ENCODE results near the gene PATJ. TPM values are rescaled to one million over a fixed set of nuclear protein-coding genes. Genes with fewer than 3 reads are reported as not detected.

The PATJ gene
- total RNA-seq, 1 donor from 2014 or later: 5.7 TPM

- H3K4me1 ChIP-seq (ENCODE audit: control insufficient read depth in 3 of 3, insufficient read depth in 3 of 3, low read length in 3 of 3): peaks cover 5 to 13% (median 11%) of the 10 kb centered on the region in 3 donors
- peak overlapping the region; percentile 38 for H3K27ac ChIP-seq (ENCODE audit: low read depth, low read length)
- no peaks in the 10 kb centered on the region for H3K36me3 ChIP-seq (ENCODE audit: control insufficient read depth in 3 of 3, insufficient read depth in 3 of 3, low read length in 3 of 3)
- peak overlapping the region in 1 of 3 donors; percentile 14 for H3K9ac ChIP-seq (ENCODE audit: low read depth in 1 of 3, low read length in 3 of 3)
- H3K4me3 ChIP-seq (ENCODE audit: low read length in 3 of 3): no peak overlapping the region
- H3K27me3 ChIP-seq (ENCODE audit: control insufficient read depth in 3 of 3, insufficient read depth in 3 of 3, low read length in 3 of 3): no peaks in the 10 kb centered on the region
- no peaks in the 10 kb centered on the region for H3K9me3 ChIP-seq (ENCODE audit: control insufficient read depth in 3 of 3, low read length in 3 of 3)
Measured at GRCh38 chr1:62045574-62045973, 303.3 kb downstream of the PATJ start.

GRCh38 chr1:62046927-62047326, 304.6 kb downstream of the PATJ start:
- H3K4me1 ChIP-seq (ENCODE audit: control insufficient read depth in 3 of 3, insufficient read depth in 3 of 3, low read length in 3 of 3): peaks cover 5 to 11% (median 10%) of the 10 kb centered on the region in 3 donors
- H3K4me3 ChIP-seq (ENCODE audit: low read length in 3 of 3): no peak overlapping the region
- no peak overlapping the region for H3K9ac ChIP-seq (ENCODE audit: low read depth in 1 of 3, low read length in 3 of 3)
- H3K27ac ChIP-seq (ENCODE audit: low read depth, low read length): no peak overlapping the region
- H3K36me3 ChIP-seq (ENCODE audit: control insufficient read depth in 3 of 3, insufficient read depth in 3 of 3, low read length in 3 of 3): no peaks in the 10 kb centered on the region
- H3K9me3 ChIP-seq (ENCODE audit: control insufficient read depth in 3 of 3, low read length in 3 of 3): no peaks in the 10 kb centered on the region
- H3K27me3 ChIP-seq (ENCODE audit: control insufficient read depth in 3 of 3, insufficient read depth in 3 of 3, low read length in 3 of 3): no peaks in the 10 kb centered on the region

GRCh38 chr1:62050165-62050564, 307.9 kb downstream of the PATJ start:
- no peak overlapping the region for H3K9ac ChIP-seq (ENCODE audit: low read depth in 1 of 3, low read length in 3 of 3)
- peaks cover 0 to 3% (median 0%) of the 10 kb centered on the region in 3 donors for H3K36me3 ChIP-seq (ENCODE audit: control insufficient read depth in 3 of 3, insufficient read depth in 3 of 3, low read length in 3 of 3)
- H3K4me1 ChIP-seq (ENCODE audit: control insufficient read depth in 3 of 3, insufficient read depth in 3 of 3, low read length in 3 of 3): peaks cover 5 to 13% (median 9%) of the 10 kb centered on the region in 3 donors
- no peaks in the 10 kb centered on the region for H3K27me3 ChIP-seq (ENCODE audit: control insufficient read depth in 3 of 3, insufficient read depth in 3 of 3, low read length in 3 of 3)
- H3K27ac ChIP-seq (ENCODE audit: low read depth, low read length): peak overlapping the region; percentile 27
- no peaks in the 10 kb centered on the region for H3K9me3 ChIP-seq (ENCODE audit: control insufficient read depth in 3 of 3, low read length in 3 of 3)
- H3K4me3 ChIP-seq (ENCODE audit: low read length in 3 of 3): no peak overlapping the region

GRCh38 chr1:62052946-62053345, 310.7 kb downstream of the PATJ start:
- no peaks in the 10 kb centered on the region for H3K27me3 ChIP-seq (ENCODE audit: control insufficient read depth in 3 of 3, insufficient read depth in 3 of 3, low read length in 3 of 3)
- peaks cover 0 to 10% (median 2%) of the 10 kb centered on the region in 3 donors for H3K4me1 ChIP-seq (ENCODE audit: control insufficient read depth in 3 of 3, insufficient read depth in 3 of 3, low read length in 3 of 3)
- no peaks in the 10 kb centered on the region for H3K9me3 ChIP-seq (ENCODE audit: control insufficient read depth in 3 of 3, low read length in 3 of 3)
- H3K9ac ChIP-seq (ENCODE audit: low read depth in 1 of 3, low read length in 3 of 3): no peak overlapping the region
- peaks cover 0 to 3% (median 0%) of the 10 kb centered on the region in 3 donors for H3K36me3 ChIP-seq (ENCODE audit: control insufficient read depth in 3 of 3, insufficient read depth in 3 of 3, low read length in 3 of 3)
- no peak overlapping the region for H3K27ac ChIP-seq (ENCODE audit: low read depth, low read length)
- no peak overlapping the region for H3K4me3 ChIP-seq (ENCODE audit: low read length in 3 of 3)

- H3K4me3 ChIP-seq (ENCODE audit: low read length in 3 of 3): no peak overlapping the region
- H3K4me1 ChIP-seq (ENCODE audit: control insufficient read depth in 3 of 3, insufficient read depth in 3 of 3, low read length in 3 of 3): peaks cover 0 to 10% (median 2%) of the 10 kb centered on the region in 3 donors
- peak overlapping the region; percentile 29 for H3K27ac ChIP-seq (ENCODE audit: low read depth, low read length)
- H3K27me3 ChIP-seq (ENCODE audit: control insufficient read depth in 3 of 3, insufficient read depth in 3 of 3, low read length in 3 of 3): no peaks in the 10 kb centered on the region
- H3K36me3 ChIP-seq (ENCODE audit: control insufficient read depth in 3 of 3, insufficient read depth in 3 of 3, low read length in 3 of 3): peaks cover 0 to 3% (median 0%) of the 10 kb centered on the region in 3 donors
- no peaks in the 10 kb centered on the region for H3K9me3 ChIP-seq (ENCODE audit: control insufficient read depth in 3 of 3, low read length in 3 of 3)
- H3K9ac ChIP-seq (ENCODE audit: low read depth in 1 of 3, low read length in 3 of 3): no peak overlapping the region
Measured at GRCh38 chr1:62054188-62054587, 311.9 kb downstream of the PATJ start.

- Histone ChIP-seq H3K9me3 (ENCODE audit: control insufficient read depth in 3 of 3, low read length in 3 of 3) (no peaks in the 10 kb centered on the region), H3K9ac (ENCODE audit: low read depth in 1 of 3, low read length in 3 of 3) (peak overlapping the region in 1 of 3 donors; percentile 17), H3K4me1 (ENCODE audit: control insufficient read depth in 3 of 3, insufficient read depth in 3 of 3, low read length in 3 of 3) (peaks cover 0 to 7% (median 0%) of the 10 kb centered on the region in 3 donors), H3K36me3 (ENCODE audit: control insufficient read depth in 3 of 3, insufficient read depth in 3 of 3, low read length in 3 of 3) (peaks cover 0 to 3% (median 0%) of the 10 kb centered on the region in 3 donors), H3K4me3 (ENCODE audit: low read length in 3 of 3) (no peak overlapping the region), H3K27me3 (ENCODE audit: control insufficient read depth in 3 of 3, insufficient read depth in 3 of 3, low read length in 3 of 3) (no peaks in the 10 kb centered on the region), H3K27ac (ENCODE audit: low read depth, low read length) (no peak overlapping the region)
Measured at GRCh38 chr1:62057230-62057629, 314.9 kb downstream of the PATJ start.

GRCh38 chr1:62057641-62058290, 315.5 kb downstream of the PATJ start:
- Histone ChIP-seq H3K4me3 (ENCODE audit: low read length in 3 of 3) (no peak overlapping the region), H3K27ac (ENCODE audit: low read depth, low read length) (no peak overlapping the region), H3K36me3 (ENCODE audit: control insufficient read depth in 3 of 3, insufficient read depth in 3 of 3, low read length in 3 of 3) (peaks cover 0 to 3% (median 0%) of the 10 kb centered on the region in 3 donors), H3K9me3 (ENCODE audit: control insufficient read depth in 3 of 3, low read length in 3 of 3) (no peaks in the 10 kb centered on the region), H3K4me1 (ENCODE audit: control insufficient read depth in 3 of 3, insufficient read depth in 3 of 3, low read length in 3 of 3) (peaks cover 0 to 6% (median 0%) of the 10 kb centered on the region in 3 donors), H3K27me3 (ENCODE audit: control insufficient read depth in 3 of 3, insufficient read depth in 3 of 3, low read length in 3 of 3) (no peaks in the 10 kb centered on the region), H3K9ac (ENCODE audit: low read depth in 1 of 3, low read length in 3 of 3) (peak overlapping the region in 1 of 3 donors; percentile 17)

- Histone ChIP-seq H3K27ac (ENCODE audit: low read depth, low read length) (no peak overlapping the region), H3K4me1 (ENCODE audit: control insufficient read depth in 3 of 3, insufficient read depth in 3 of 3, low read length in 3 of 3) (peaks cover 0 to 3% (median 0%) of the 10 kb centered on the region in 3 donors), H3K9me3 (ENCODE audit: control insufficient read depth in 3 of 3, low read length in 3 of 3) (no peaks in the 10 kb centered on the region), H3K27me3 (ENCODE audit: control insufficient read depth in 3 of 3, insufficient read depth in 3 of 3, low read length in 3 of 3) (no peaks in the 10 kb centered on the region), H3K4me3 (ENCODE audit: low read length in 3 of 3) (no peak overlapping the region), H3K36me3 (ENCODE audit: control insufficient read depth in 3 of 3, insufficient read depth in 3 of 3, low read length in 3 of 3) (no peaks in the 10 kb centered on the region), H3K9ac (ENCODE audit: low read depth in 1 of 3, low read length in 3 of 3) (no peak overlapping the region)
Measured at GRCh38 chr1:62058956-62059355, 316.7 kb downstream of the PATJ start.

- Histone ChIP-seq H3K4me1 (ENCODE audit: control insufficient read depth in 3 of 3, insufficient read depth in 3 of 3, low read length in 3 of 3) (peaks cover 4 to 13% (median 9%) of the 10 kb centered on the region in 3 donors), H3K4me3 (ENCODE audit: low read length in 3 of 3) (no peak overlapping the region), H3K9ac (ENCODE audit: low read depth in 1 of 3, low read length in 3 of 3) (no peak overlapping the region), H3K27ac (ENCODE audit: low read depth, low read length) (no peak overlapping the region), H3K36me3 (ENCODE audit: control insufficient read depth in 3 of 3, insufficient read depth in 3 of 3, low read length in 3 of 3) (no peaks in the 10 kb centered on the region), H3K27me3 (ENCODE audit: control insufficient read depth in 3 of 3, insufficient read depth in 3 of 3, low read length in 3 of 3) (no peaks in the 10 kb centered on the region), H3K9me3 (ENCODE audit: control insufficient read depth in 3 of 3, low read length in 3 of 3) (no peaks in the 10 kb centered on the region)
Measured at GRCh38 chr1:62062087-62062486, 319.8 kb downstream of the PATJ start.

GRCh38 chr1:62064829-62065407, 322.6 kb downstream of the PATJ start:
- peak overlapping the region in 1 of 3 donors; percentile 15 for H3K9ac ChIP-seq (ENCODE audit: low read depth in 1 of 3, low read length in 3 of 3)
- peaks cover 24 to 31% (median 26%) of the 10 kb centered on the region in 3 donors for H3K4me1 ChIP-seq (ENCODE audit: control insufficient read depth in 3 of 3, insufficient read depth in 3 of 3, low read length in 3 of 3)
- no peaks in the 10 kb centered on the region for H3K36me3 ChIP-seq (ENCODE audit: control insufficient read depth in 3 of 3, insufficient read depth in 3 of 3, low read length in 3 of 3)
- H3K9me3 ChIP-seq (ENCODE audit: control insufficient read depth in 3 of 3, low read length in 3 of 3): no peaks in the 10 kb centered on the region
- no peaks in the 10 kb centered on the region for H3K27me3 ChIP-seq (ENCODE audit: control insufficient read depth in 3 of 3, insufficient read depth in 3 of 3, low read length in 3 of 3)
- H3K27ac ChIP-seq (ENCODE audit: low read depth, low read length): peak overlapping the region; percentile 73
- no peak overlapping the region for H3K4me3 ChIP-seq (ENCODE audit: low read length in 3 of 3)

All from skeletal muscle tissue (tissue), 4 donors.